ENCODE results near the gene ARHGEF12.

ARHGEF12 gene

GRCh38 chr11:120441592-120441991 lies 105.4 kb downstream of the ARHGEF12 start:
- Histone ChIP-seq H3K4me3 (ENCODE audit: low read length) (no peak overlapping the region), H3K27ac (ENCODE audit: low read length) (no peak overlapping the region), H3K36me3 (replicated peaks; ENCODE audit: low read depth, low read length) (no peaks in the 10 kb centered on the region), H4K20me1 (ENCODE audit: insufficient read depth, low read length) (no peaks in the 10 kb centered on the region), H3K9ac (ENCODE audit: low read length) (no peak overlapping the region), H3K9me3 (ENCODE audit: insufficient read depth, low read length) (no peaks in the 10 kb centered on the region), H3K27me3 (ENCODE audit: low read depth, low read length) (no peaks in the 10 kb centered on the region), H3K4me2 (ENCODE audit: low read length) (no peak overlapping the region), H3K4me1 (ENCODE audit: low read length) (no peaks in the 10 kb centered on the region), H3K79me2 (ENCODE audit: low read length) (no peaks in the 10 kb centered on the region), H2AFZ (ENCODE audit: low read depth, low read length) (no peak overlapping the region)
- TF ChIP-seq EZH2phosphoT487 (IDR thresholded peaks at IDR 0.05; ENCODE audit: low read depth) (no peak), CTCF (IDR thresholded peaks at IDR 0.05; ENCODE audit: low read depth, low read length) (no peak)

- Histone ChIP-seq H3K36me3 (replicated peaks; ENCODE audit: low read depth, low read length) (no peaks in the 10 kb centered on the region), H3K79me2 (ENCODE audit: low read length) (no peaks in the 10 kb centered on the region)
These were observed 105.8 kb downstream of the ARHGEF12 start for GRCh38 chr11:120442031-120442430.

GRCh38 chr11:120446802-120447201 lies 110.6 kb downstream of the ARHGEF12 start:
- Histone ChIP-seq H3K36me3 (replicated peaks; ENCODE audit: low read depth, low read length) (peaks cover 5% of the 10 kb centered on the region), H2AFZ (ENCODE audit: low read depth, low read length) (no peak overlapping the region), H3K4me2 (ENCODE audit: low read length) (no peak overlapping the region), H4K20me1 (ENCODE audit: insufficient read depth, low read length) (no peaks in the 10 kb centered on the region), H3K79me2 (ENCODE audit: low read length) (no peaks in the 10 kb centered on the region), H3K27me3 (ENCODE audit: low read depth, low read length) (no peaks in the 10 kb centered on the region), H3K4me3 (ENCODE audit: low read length) (no peak overlapping the region), H3K4me1 (ENCODE audit: low read length) (no peaks in the 10 kb centered on the region), H3K9me3 (ENCODE audit: insufficient read depth, low read length) (no peaks in the 10 kb centered on the region), H3K27ac (ENCODE audit: low read length) (no peak overlapping the region), H3K9ac (ENCODE audit: low read length) (no peak overlapping the region)
- TF ChIP-seq EZH2phosphoT487 (IDR thresholded peaks at IDR 0.05; ENCODE audit: low read depth), result no peak
- TF ChIP-seq CTCF (IDR thresholded peaks at IDR 0.05; ENCODE audit: low read depth, low read length), result no peak

More at GRCh38 chr11:120442031-120442430, 105.8 kb downstream of the ARHGEF12 start:
- Histone ChIP-seq H3K9me3 (ENCODE audit: insufficient read depth, low read length) (no peaks in the 10 kb centered on the region), H3K9ac (ENCODE audit: low read length) (no peak overlapping the region), H3K4me1 (ENCODE audit: low read length) (no peaks in the 10 kb centered on the region), H3K27ac (ENCODE audit: low read length) (no peak overlapping the region), H3K4me3 (ENCODE audit: low read length) (no peak overlapping the region), H3K4me2 (ENCODE audit: low read length) (no peak overlapping the region), H2AFZ (ENCODE audit: low read depth, low read length) (no peak overlapping the region), H4K20me1 (ENCODE audit: insufficient read depth, low read length) (no peaks in the 10 kb centered on the region), H3K27me3 (ENCODE audit: low read depth, low read length) (no peaks in the 10 kb centered on the region)
- TF ChIP-seq CTCF (IDR thresholded peaks at IDR 0.05; ENCODE audit: low read depth, low read length), result no peak
- TF ChIP-seq EZH2phosphoT487 (IDR thresholded peaks at IDR 0.05; ENCODE audit: low read depth), result no peak

- no peak overlapping the region for H3K9ac ChIP-seq (ENCODE audit: low read length)
- H2AFZ ChIP-seq (ENCODE audit: low read depth, low read length), result no peak overlapping the region
- H3K4me3 ChIP-seq (ENCODE audit: low read length), result no peak overlapping the region
- H3K9me3 ChIP-seq (ENCODE audit: insufficient read depth, low read length), result no peaks in the 10 kb centered on the region
- H3K27ac ChIP-seq (ENCODE audit: low read length), result no peak overlapping the region
- no peak for TF ChIP-seq CTCF (IDR thresholded peaks at IDR 0.05; ENCODE audit: low read depth, low read length)
- TF ChIP-seq EZH2phosphoT487 (IDR thresholded peaks at IDR 0.05; ENCODE audit: low read depth), result no peak
- H3K4me1 ChIP-seq (ENCODE audit: low read length), result no peaks in the 10 kb centered on the region
- H4K20me1 ChIP-seq (ENCODE audit: insufficient read depth, low read length), result no peaks in the 10 kb centered on the region
- H3K36me3 ChIP-seq (replicated peaks; ENCODE audit: low read depth, low read length), result peaks cover 13% of the 10 kb centered on the region
- H3K4me2 ChIP-seq (ENCODE audit: low read length), result no peak overlapping the region
- H3K79me2 ChIP-seq (ENCODE audit: low read length), result no peaks in the 10 kb centered on the region
- no peaks in the 10 kb centered on the region for H3K27me3 ChIP-seq (ENCODE audit: low read depth, low read length)
These were observed 112.0 kb downstream of the ARHGEF12 start for GRCh38 chr11:120448240-120448639.

Data from OCI-LY3 (cell line).